ENCODE data around the gene TUT7.

The TUT7 gene

GRCh38 chr9:86248746-86249145, 105.5 kb downstream of the TUT7 start:
- Histone ChIP-seq H3K9ac (no peak overlapping the region), H3K4me1 (ENCODE audit: low read depth, poor library complexity, severe bottlenecking) (no peaks in the 10 kb centered on the region), H3K27me3 (ENCODE audit: insufficient read depth, low read depth) (no peaks in the 10 kb centered on the region), H3K79me2 (ENCODE audit: insufficient read depth, low read depth) (no peaks in the 10 kb centered on the region), H3K27ac (no peak overlapping the region), H2AFZ (ENCODE audit: low read depth) (no peak overlapping the region), H3K4me2 (no peak overlapping the region), H3K4me3 (IDR thresholded peaks at IDR 0.05; ENCODE audit: insufficient read depth, low read depth, low read length) (no peak overlapping the region), H3K36me3 (ENCODE audit: insufficient read depth) (no peaks in the 10 kb centered on the region), H4K20me1 (ENCODE audit: insufficient read depth) (no peaks in the 10 kb centered on the region)
- no peak for TF ChIP-seq CTCF (conservative IDR thresholded peaks at IDR 0.05; ENCODE audit: low read depth, low read length)

- Histone ChIP-seq H3K27me3 (ENCODE audit: insufficient read depth, low read depth) (no peaks in the 10 kb centered on the region), H3K4me3 (IDR thresholded peaks at IDR 0.05; ENCODE audit: insufficient read depth, low read depth, low read length) (no peak overlapping the region), H4K20me1 (ENCODE audit: insufficient read depth) (no peaks in the 10 kb centered on the region), H3K4me2 (no peak overlapping the region), H3K4me1 (ENCODE audit: low read depth, poor library complexity, severe bottlenecking) (no peaks in the 10 kb centered on the region), H2AFZ (ENCODE audit: low read depth) (no peak overlapping the region), H3K9ac (no peak overlapping the region), H3K79me2 (ENCODE audit: insufficient read depth, low read depth) (no peaks in the 10 kb centered on the region), H3K27ac (no peak overlapping the region), H3K36me3 (ENCODE audit: insufficient read depth) (no peaks in the 10 kb centered on the region)
- no peak for TF ChIP-seq CTCF (conservative IDR thresholded peaks at IDR 0.05; ENCODE audit: low read depth, low read length)
These were observed 107.5 kb downstream of the TUT7 start for GRCh38 chr9:86246752-86247161.

- Histone ChIP-seq H3K4me3 (IDR thresholded peaks at IDR 0.05; ENCODE audit: insufficient read depth, low read depth, low read length) (no peak overlapping the region), H3K36me3 (ENCODE audit: insufficient read depth) (no peaks in the 10 kb centered on the region), H2AFZ (ENCODE audit: low read depth) (no peak overlapping the region), H3K9ac (no peak overlapping the region), H3K27me3 (ENCODE audit: insufficient read depth, low read depth) (no peaks in the 10 kb centered on the region), H3K27ac (no peak overlapping the region), H4K20me1 (ENCODE audit: insufficient read depth) (no peaks in the 10 kb centered on the region), H3K4me1 (ENCODE audit: low read depth, poor library complexity, severe bottlenecking) (no peaks in the 10 kb centered on the region), H3K79me2 (ENCODE audit: insufficient read depth, low read depth) (no peaks in the 10 kb centered on the region), H3K4me2 (no peak overlapping the region)
- no peak for TF ChIP-seq CTCF (conservative IDR thresholded peaks at IDR 0.05; ENCODE audit: low read depth, low read length)
These were observed 112.1 kb downstream of the TUT7 start for GRCh38 chr9:86242071-86242470.

GRCh38 chr9:86241216-86241615, 113.0 kb downstream of the TUT7 start:
- Histone ChIP-seq H3K79me2 (ENCODE audit: insufficient read depth, low read depth) (no peaks in the 10 kb centered on the region), H3K27ac (no peak overlapping the region), H3K9ac (no peak overlapping the region), H3K4me2 (no peak overlapping the region), H3K36me3 (ENCODE audit: insufficient read depth) (no peaks in the 10 kb centered on the region), H2AFZ (ENCODE audit: low read depth) (no peak overlapping the region), H3K4me3 (IDR thresholded peaks at IDR 0.05; ENCODE audit: insufficient read depth, low read depth, low read length) (no peak overlapping the region), H3K4me1 (ENCODE audit: low read depth, poor library complexity, severe bottlenecking) (no peaks in the 10 kb centered on the region), H4K20me1 (ENCODE audit: insufficient read depth) (no peaks in the 10 kb centered on the region), H3K27me3 (ENCODE audit: insufficient read depth, low read depth) (no peaks in the 10 kb centered on the region)
- TF ChIP-seq CTCF (conservative IDR thresholded peaks at IDR 0.05; ENCODE audit: low read depth, low read length): no peak
